NT2/D1 (cell line): ENCODE results near the gene RNF181.

ENCODE experiments used
- SUZ12 ChIP-seq: IDR thresholded peaks from 2 replicates; pipeline ENCODE4 v1.6.1; 2011; ENCODE audit not compliant: insufficient read length, insufficient read depth; ENCODE audit errors: extremely low read depth
- YY1 ChIP-seq: IDR thresholded peaks from 2 replicates; pipeline ENCODE4 v1.6.1; 2011; ENCODE audit not compliant: insufficient read length, insufficient read depth
- ZNF274 ChIP-seq: IDR thresholded peaks from 2 replicates; pipeline ENCODE4 v1.6.1; 2011; ENCODE audit warnings: mild to moderate bottlenecking, low read depth, low read length

DNA sequence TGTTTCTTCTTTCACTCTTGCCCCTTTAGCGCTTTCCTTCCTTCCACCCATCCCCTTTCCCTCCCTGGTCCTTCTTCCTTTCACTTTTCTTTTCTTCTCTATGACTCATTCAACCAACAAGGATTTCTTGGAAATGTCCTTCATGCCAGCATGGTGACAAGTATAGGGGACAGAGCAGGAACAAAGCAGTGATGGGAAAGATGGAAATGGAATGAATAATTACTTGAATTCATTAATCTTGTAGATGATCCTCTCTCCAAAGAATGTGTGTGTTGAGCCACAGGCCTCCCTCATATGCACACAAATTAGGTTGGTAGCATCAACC is 9.8 kb upstream of the RNF181 start:
- TF ChIP-seq SUZ12 (no peak), YY1 (no peak), ZNF274 (no peak)
